Erythroblast (primary cell): ENCODE results near the gene ST7.
"Not testable (repeated sequence)": the region's sequence is repeated elsewhere in the genome, so short reads cannot be mapped to it uniquely, and the experiment has no call there.

Experiments
- DNase-seq, 2 experiments: peaks; one replicate each; lab custom pipeline; 2025; lab: John Stamatoyannopoulos, UW
- GATA1 ChIP-seq: IDR thresholded peaks from 2 replicates; pipeline ENCODE4 v1.6.1; 2011; ENCODE audit warnings: low read depth, mild to moderate bottlenecking, control low read depth, low read length, moderate library complexity
- POLR2A ChIP-seq: IDR thresholded peaks from 2 replicates; pipeline ENCODE4 v1.6.1; 2011; ENCODE audit warnings: mild to moderate bottlenecking, low read length

The ST7 gene

GRCh38 chr7:117014673-117015133 lies 61.4 kb downstream of the ST7 start:
- DNase-seq: peak; percentile 92 to 94
- TF ChIP-seq POLR2A (peak; percentile 62), GATA1 (peak; percentile 56)

GRCh38 chr7:117015258-117016184 lies 62.2 kb downstream of the ST7 start:
- no peak for TF ChIP-seq POLR2A
- DNase-seq: peak; percentile 27 to 55

GRCh38 chr7:117017017-117017451 lies 63.7 kb downstream of the ST7 start:
- DNase-seq: peak; percentile 60 to 74
- TF ChIP-seq GATA1: no peak
- TF ChIP-seq POLR2A: no peak

- TF ChIP-seq GATA1 (no peak), POLR2A (no peak)
- DNase-seq: peak; percentile 76 to 78
These were observed 64.5 kb downstream of the ST7 start for GRCh38 chr7:117017702-117018266.

GRCh38 chr7:117018713-117019112 lies 65.4 kb downstream of the ST7 start:
- no peak for TF ChIP-seq POLR2A
- no peak for TF ChIP-seq GATA1
- peak in 1 of 2 experiments; percentile 37 for DNase-seq

GRCh38 chr7:117019287-117019686 lies 66.0 kb downstream of the ST7 start:
- no peak for DNase-seq
- TF ChIP-seq POLR2A: no peak
- TF ChIP-seq GATA1: no peak

GRCh38 chr7:117019786-117020590 lies 66.7 kb downstream of the ST7 start:
- DNase-seq: peak; percentile 34 to 51
- no peak for TF ChIP-seq GATA1

- no peak for DNase-seq
- TF ChIP-seq GATA1 (no peak), POLR2A (no peak)
These were observed 67.3 kb downstream of the ST7 start for GRCh38 chr7:117020591-117020973.

- TF ChIP-seq POLR2A: no peak
- TF ChIP-seq GATA1: no peak
- peak; percentile 16 to 27 for DNase-seq
These were observed 68.1 kb downstream of the ST7 start for GRCh38 chr7:117021366-117021765.

GRCh38 chr7:117021986-117022385 lies 68.7 kb downstream of the ST7 start:
- TF ChIP-seq POLR2A (no peak), GATA1 (no peak)
- DNase-seq: no peak

GRCh38 chr7:117023325-117023854 lies 70.1 kb downstream of the ST7 start:
- no peak for TF ChIP-seq POLR2A
- no peak for DNase-seq

- no peak for DNase-seq
- TF ChIP-seq POLR2A (no peak), GATA1 (no peak)
These were observed 71.5 kb downstream of the ST7 start for GRCh38 chr7:117024811-117025210.

- DNase-seq: no peak
- no peak for TF ChIP-seq POLR2A
- no peak for TF ChIP-seq GATA1
These were observed 72.6 kb downstream of the ST7 start for GRCh38 chr7:117025891-117026290.

- DNase-seq: not testable (repeated sequence)
These were observed 77.0 kb downstream of the ST7 start for GRCh38 chr7:117030346-117030745.

GRCh38 chr7:117030793-117031192 lies 77.5 kb downstream of the ST7 start:
- DNase-seq: not testable (repeated sequence)
